ENCODE data around the gene FBN2. TPM values are rescaled to one million over a fixed set of nuclear protein-coding genes. Genes with fewer than 3 reads are reported as not detected.

The FBN2 gene
- total and polyA plus RNA-seq, 2 donors, result 0.62 to 138 TPM

DNA sequence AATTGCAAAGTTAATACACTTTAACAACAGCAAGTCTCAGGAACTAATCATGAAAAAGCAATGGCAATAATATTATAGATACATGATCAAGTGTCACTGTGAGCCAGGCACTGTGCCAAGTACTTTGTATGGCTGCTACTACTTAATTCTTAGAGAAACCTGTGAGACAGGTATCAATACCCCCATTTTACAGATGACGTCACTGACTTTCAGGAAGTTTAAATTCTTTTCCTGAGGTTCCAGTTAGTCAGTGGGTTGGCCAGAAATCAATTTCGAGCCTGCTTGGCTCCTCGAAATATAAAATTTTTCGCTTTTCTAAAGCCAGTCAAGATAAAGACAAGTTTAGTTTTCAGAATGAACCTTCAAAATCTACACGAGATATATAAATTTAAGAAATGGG is 324.2 kb downstream of the FBN2 start:
- no peak overlapping the region for H3K27ac ChIP-seq (ENCODE audit: low read depth)
- no peak for DNase-seq (ENCODE audit: extremely low spot score)
- H3K4me1 ChIP-seq (ENCODE audit: insufficient read depth), result no peaks in the 10 kb centered on the region
- no peaks in the 10 kb centered on the region for H3K36me3 ChIP-seq (ENCODE audit: insufficient read depth)
- WGBS, result 83% methylated on average over 5 of the region's 5 CpGs
- H3K4me3 ChIP-seq (ENCODE audit: low read depth, low read length), result no peak overlapping the region

DNA sequence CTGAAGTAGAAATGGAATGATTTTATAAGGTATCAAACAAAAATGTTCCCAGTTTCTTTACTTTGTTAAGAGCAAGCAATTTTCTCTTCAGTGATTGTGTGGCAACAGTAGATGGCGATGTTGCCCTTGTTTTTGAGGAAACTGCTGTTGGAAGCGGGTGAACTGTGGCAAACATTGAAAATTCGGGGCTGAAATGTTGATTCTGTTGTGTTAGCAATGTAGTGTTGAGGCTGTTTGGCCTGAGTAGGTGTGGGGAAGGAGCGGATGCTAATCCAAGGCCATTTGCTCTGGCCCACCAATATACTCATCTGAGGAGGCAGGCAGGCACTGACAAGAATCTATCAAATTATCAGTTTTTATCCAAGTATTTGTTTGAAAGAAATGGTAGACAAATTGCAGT is 324.7 kb downstream of the FBN2 start:
- H3K4me1 ChIP-seq (ENCODE audit: insufficient read depth), result no peaks in the 10 kb centered on the region
- H3K4me3 ChIP-seq (ENCODE audit: low read depth, low read length), result no peak overlapping the region
- 7% methylated on average over 4 of the region's 4 CpGs for WGBS
- H3K36me3 ChIP-seq (ENCODE audit: insufficient read depth), result no peaks in the 10 kb centered on the region
- DNase-seq (ENCODE audit: extremely low spot score), result no peak
- H3K27ac ChIP-seq (ENCODE audit: low read depth), result no peak overlapping the region

DNA sequence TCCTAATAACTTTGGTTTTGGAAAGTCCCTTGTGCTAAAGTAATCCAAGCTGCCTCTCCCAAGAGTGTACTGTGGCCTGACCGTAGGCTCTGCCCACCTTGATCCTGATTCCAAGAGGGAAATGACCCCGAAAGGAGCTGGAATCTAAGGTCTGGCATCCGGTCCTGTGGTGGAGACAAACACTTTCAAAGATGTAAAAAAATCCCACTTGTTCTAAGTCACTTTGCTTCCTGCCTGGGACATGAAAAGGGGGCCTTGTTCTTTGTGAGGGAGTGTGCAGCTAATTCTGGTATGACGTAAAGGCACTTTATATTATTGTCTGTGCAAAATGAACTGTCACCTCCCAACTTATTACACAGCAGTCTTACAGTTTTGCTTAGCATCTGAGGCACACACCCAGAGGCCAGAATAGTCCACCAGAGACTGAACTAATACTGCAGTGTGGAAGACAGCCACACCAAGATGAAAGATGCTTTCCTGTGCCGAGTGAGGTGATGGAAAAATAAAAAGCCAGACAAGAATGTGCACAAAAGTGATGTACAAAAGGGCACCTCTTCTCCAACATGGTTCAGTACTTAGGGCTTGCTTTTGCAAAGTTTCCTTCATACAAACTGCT is 325.7 kb downstream of the FBN2 start:
- no peak overlapping the region for H3K4me3 ChIP-seq (ENCODE audit: low read depth, low read length)
- WGBS, result 78% methylated on average over 5 of the region's 5 CpGs
- no peaks in the 10 kb centered on the region for H3K4me1 ChIP-seq (ENCODE audit: insufficient read depth)
- no peak for DNase-seq (ENCODE audit: extremely low spot score)
- H3K36me3 ChIP-seq (ENCODE audit: insufficient read depth), result no peaks in the 10 kb centered on the region
- no peak overlapping the region for H3K27ac ChIP-seq (ENCODE audit: low read depth)

DNA sequence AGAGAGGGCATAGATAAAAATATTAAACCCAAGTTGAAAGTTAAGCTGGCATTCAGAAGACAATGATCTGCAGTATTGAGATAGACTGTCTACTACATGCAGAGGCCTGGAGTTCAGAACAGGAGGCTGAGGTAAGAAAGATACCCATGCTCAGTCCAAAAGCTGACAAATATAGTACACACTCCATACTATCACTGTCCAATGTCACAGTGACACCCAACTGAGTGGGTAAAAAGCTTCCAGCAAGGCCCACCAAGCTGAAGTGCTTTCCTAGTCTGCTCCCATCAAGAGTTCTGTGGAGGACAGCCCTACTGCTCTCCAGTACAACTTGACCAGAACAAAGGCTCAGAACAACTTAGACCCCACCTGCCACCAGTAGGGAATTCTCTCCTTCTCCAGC is 329.6 kb downstream of the FBN2 start:
- H3K4me1 ChIP-seq (ENCODE audit: insufficient read depth), result no peaks in the 10 kb centered on the region
- no peak overlapping the region for H3K27ac ChIP-seq (ENCODE audit: low read depth)
- no peaks in the 10 kb centered on the region for H3K36me3 ChIP-seq (ENCODE audit: insufficient read depth)
- no peak for DNase-seq (ENCODE audit: extremely low spot score)
- no peak overlapping the region for H3K4me3 ChIP-seq (ENCODE audit: low read depth, low read length)

Small RNA genes lying within 50 kb of the gene (small RNA-seq; reads per million reads assigned to genes)
- not detected for gene RF00019
